ENCODE measurements around the gene SMIM41.
A peak's percentile ranks its signal among the peaks of the same experiment; 100 is the strongest.

Gene SMIM41

GRCh38 chr12:52079576-52080402, at the start of gene SMIM41:
Gene SMIM41, plus strand, starts transcription at chr12:52079704. Its CDS starts 76 bp downstream, at chr12:52079780.
- DNase-seq (ENCODE audit: extremely low read depth, insufficient read length): no peak
- TF ChIP-seq CTCF (IDR thresholded peaks at IDR 0.05; ENCODE audit: insufficient read depth, low read length, poor library complexity, severe bottlenecking): no peak
- Histone ChIP-seq H3K27me3 (replicated peaks; ENCODE audit: control insufficient read depth, insufficient read depth, low read length) (no peaks in the 10 kb centered on the region), H3K36me3 (ENCODE audit: control insufficient read depth, insufficient read depth, low read length) (peaks cover 14% of the 10 kb centered on the region), H3K4me3 (replicated peaks; ENCODE audit: low read depth, low read length) (no peak within 1 kb of the TSS)

GRCh38 chr12:52032446-52032803, 47.1 kb upstream of the SMIM41 start:
- H3K27me3 ChIP-seq (replicated peaks; ENCODE audit: control insufficient read depth, insufficient read depth, low read length): no peaks in the 10 kb centered on the region
- H3K36me3 ChIP-seq (ENCODE audit: control insufficient read depth, insufficient read depth, low read length): no peaks in the 10 kb centered on the region
- no peak for DNase-seq (ENCODE audit: extremely low read depth, insufficient read length)
- no peak for TF ChIP-seq CTCF (IDR thresholded peaks at IDR 0.05; ENCODE audit: insufficient read depth, low read length, poor library complexity, severe bottlenecking)
- no peak overlapping the region for H3K4me3 ChIP-seq (replicated peaks; ENCODE audit: low read depth, low read length)

- Histone ChIP-seq H3K27me3 (replicated peaks; ENCODE audit: control insufficient read depth, insufficient read depth, low read length) (no peaks in the 10 kb centered on the region), H3K4me3 (replicated peaks; ENCODE audit: low read depth, low read length) (peak overlapping the region; percentile 43), H3K36me3 (ENCODE audit: control insufficient read depth, insufficient read depth, low read length) (no peaks in the 10 kb centered on the region)
- no peak for TF ChIP-seq CTCF (IDR thresholded peaks at IDR 0.05; ENCODE audit: insufficient read depth, low read length, poor library complexity, severe bottlenecking)
- peak; percentile 90 for DNase-seq (ENCODE audit: extremely low read depth, insufficient read length)
These were observed 46.6 kb upstream of the SMIM41 start for GRCh38 chr12:52032804-52033445.

- H3K36me3 ChIP-seq (ENCODE audit: control insufficient read depth, insufficient read depth, low read length): no peaks in the 10 kb centered on the region
- peak overlapping the region; percentile 43 for H3K4me3 ChIP-seq (replicated peaks; ENCODE audit: low read depth, low read length)
- H3K27me3 ChIP-seq (replicated peaks; ENCODE audit: control insufficient read depth, insufficient read depth, low read length): no peaks in the 10 kb centered on the region
- no peak for TF ChIP-seq CTCF (IDR thresholded peaks at IDR 0.05; ENCODE audit: insufficient read depth, low read length, poor library complexity, severe bottlenecking)
- DNase-seq (ENCODE audit: extremely low read depth, insufficient read length): no peak
These were observed 45.9 kb upstream of the SMIM41 start for GRCh38 chr12:52033446-52034140.

- DNase-seq (ENCODE audit: extremely low read depth, insufficient read length): no peak
- no peak overlapping the region for H3K4me3 ChIP-seq (replicated peaks; ENCODE audit: low read depth, low read length)
- H3K27me3 ChIP-seq (replicated peaks; ENCODE audit: control insufficient read depth, insufficient read depth, low read length): no peaks in the 10 kb centered on the region
- no peaks in the 10 kb centered on the region for H3K36me3 ChIP-seq (ENCODE audit: control insufficient read depth, insufficient read depth, low read length)
- TF ChIP-seq CTCF (IDR thresholded peaks at IDR 0.05; ENCODE audit: insufficient read depth, low read length, poor library complexity, severe bottlenecking): no peak
These were observed 44.3 kb upstream of the SMIM41 start for GRCh38 chr12:52035190-52035589.
